K562 (cell line): Measurements from ENCODE around the gene RNF25. TPM values are rescaled to one million over a fixed set of nuclear protein-coding genes. Genes with fewer than 3 reads are reported as not detected.
A peak's percentile ranks its signal among the peaks of the same experiment; 100 is the strongest.

Experiments
- AFF1 ChIP-seq, 2 experiments: fragments of 450-650 bp; IDR thresholded peaks; 2 replicates each; pipeline ENCODE4 v1.6.1; 2018; ENCODE audit warnings: mild to moderate bottlenecking in 2 of 2, low read depth in 1 of 2; ENCODE audit not compliant: partially characterized antibody in 2 of 2
- BCLAF1 ChIP-seq, 2 experiments: fragments of 450-650 bp in 1 of 2; IDR thresholded peaks; 2 replicates each; pipeline ENCODE4 v1.6.1; 2011 to 2017; ENCODE audit warnings: low read depth in 2 of 2, antibody characterized with exemption in 1 of 2, borderline replicate concordance in 1 of 2, low read length in 1 of 2, mild to moderate bottlenecking in 1 of 2, mixed read lengths in 1 of 2; ENCODE audit not compliant: control insufficient read depth in 1 of 2
- MBD2 ChIP-seq: sonication (generic); IDR thresholded peaks from 2 replicates; pipeline ENCODE4 v1.6.1; 2016; ENCODE audit warnings: low read depth, borderline replicate concordance
- NCOA2 ChIP-seq, 2 experiments: fragments of 450-650 bp; IDR thresholded peaks; 2 replicates each; pipeline ENCODE4 v1.6.1; 2018; ENCODE audit warnings: mild to moderate bottlenecking in 2 of 2, moderate library complexity in 1 of 2; ENCODE audit not compliant: partially characterized antibody in 2 of 2
- NFYB ChIP-seq: IDR thresholded peaks from 2 replicates; pipeline ENCODE4 v1.6.1; 2011; ENCODE audit warnings: mild to moderate bottlenecking, moderate library complexity; ENCODE audit not compliant: insufficient read length; ENCODE audit errors: extremely low read depth
- POLR3A ChIP-seq: IDR thresholded peaks from 2 replicates; pipeline ENCODE4 v1.6.1; 2011; ENCODE audit warnings: borderline replicate concordance, mild to moderate bottlenecking, moderate library complexity; ENCODE audit not compliant: insufficient read length, insufficient read depth; ENCODE audit errors: extremely low read depth
- ZBTB11 ChIP-seq, 3 experiments: fragments of 200-800 bp in 1 of 3; fragments of 250-450 bp in 1 of 3; fragments of 450-650 bp in 1 of 3; sonication (Bioruptor Pico) in 1 of 3; sonication (Bioruptor generic) in 1 of 3; formaldehyde crosslinking in 1 of 3; IDR thresholded peaks; 2 replicates each; pipeline versions ENCODE4 v1.6.1 to v1.8.0; 2016 to 2022; ENCODE audit warnings: mild to moderate bottlenecking in 2 of 3, missing genetic modification characterization in 2 of 3, missing compliant biosample characterization in 1 of 3, moderate library complexity in 1 of 3
- ZBTB17 ChIP-seq: fragments of 450-650 bp; formaldehyde crosslinking; IDR thresholded peaks from 2 replicates; pipeline ENCODE4 v1.4.0; 2020; ENCODE audit warnings: mild to moderate bottlenecking
- ZFP91 ChIP-seq: sonication (generic); formaldehyde crosslinking; IDR thresholded peaks from 2 replicates; pipeline ENCODE4 v1.8.0; 2022; ENCODE audit warnings: mild to moderate bottlenecking, missing genetic modification reagents
- polyA plus RNA-seq, 8 experiments: library from polyadenylated mRNA; depleted of rRNA in 4 of 8; stranded (reverse) in 5 of 8; unstranded in 3 of 8; fragments of >200 nt; fragmentation: Nextera tagmentation in 2 of 8; fragmentation: Illumina TruSeq in 1 of 8; extraction: Ambion mirVana in 2 of 8; extraction: Trizol in 1 of 8; gene quantifications; 2 replicates each; pipeline versions ENCODE4 v1.2.1 to v1.2.3, GENCODE V29; 2011 to 2014; ENCODE audit warnings: inconsistent platforms in 1 of 8, missing spikeins in 1 of 8
- total RNA-seq, 7 experiments: library from RNA; depleted of rRNA in 6 of 7; stranded (reverse); fragments of >200 nt in 6 of 7; fragmentation: Illumina TruSeq in 2 of 7; extraction: Trizol in 2 of 7; gene quantifications; 2 replicates each; pipeline versions ENCODE4 v1.2.1 to v1.2.3, GENCODE V29; 2011 to 2021; ENCODE audit warnings: low replicate concordance in 1 of 7

RNF25 gene
- total and polyA plus RNA-seq, 9 of the 15 experiments (the other 6 are each of a cell fraction or from before 2014, with no cell fraction given): 2.3 to 49.8 (median 20.5) TPM

GRCh38 chr2:218671654-218672566 lies at the start of gene RNF25, which contains the start of gene STK36 (continued):
- TF ChIP-seq ZBTB11 (CRISPR knock-in tag; IDR thresholded peaks at IDR 0.05) (peak; percentile 77 to 96 (median 83); a peak in 5 of 6 replicates), ZBTB17 (CRISPR knock-in tag) (peak; percentile 35; the same call in 1 of the 2 replicates), AFF1 (IDR thresholded peaks at IDR 0.05; ENCODE audit: low read depth in 1 of 2, partially characterized antibody in 2 of 2) (peak in 1 of 2 experiments; percentile 25), ZFP91 (no peak), POLR3A (no peak), NFYB (no peak), BCLAF1 (IDR thresholded peaks at IDR 0.05; ENCODE audit: borderline replicate concordance in 1 of 2, control insufficient read depth in 1 of 2, low read depth in 2 of 2, low read length in 1 of 2) (no peak), MBD2 (no peak; the same call in 1 of the 2 replicates), NCOA2 (IDR thresholded peaks at IDR 0.05; ENCODE audit: partially characterized antibody in 2 of 2) (peak in 1 of 2 experiments; percentile 92)
